ENCODE measurements around the gene ADAT1.

The ADAT1 gene

GRCh38 chr16:75622761-75623605, at the start of gene ADAT1:
ADAT1 (minus strand) TSS chr16:75623281; CDS start chr16:75620799, 2,482 bp downstream.
- peak; percentile 98 for DNase-seq

GRCh38 chr16:75667503-75667902, 44.4 kb upstream of the ADAT1 start:
- no peak for DNase-seq

- no peak for DNase-seq
These were observed 37.7 kb upstream of the ADAT1 start for GRCh38 chr16:75660726-75661302.

GRCh38 chr16:75660321-75660720, 37.2 kb upstream of the ADAT1 start:
- DNase-seq: no peak

GRCh38 chr16:75658175-75658574, 35.1 kb upstream of the ADAT1 start:
- no peak for DNase-seq

- no peak for DNase-seq
These were observed 30.8 kb upstream of the ADAT1 start for GRCh38 chr16:75653922-75654321.

- peak; percentile 87 for DNase-seq
These were observed 25.4 kb upstream of the ADAT1 start for GRCh38 chr16:75648265-75649076.

- peak; percentile 96 for DNase-seq
These were observed 24.6 kb upstream of the ADAT1 start, which contains the start of the genes KARS1 and TERF2IP for GRCh38 chr16:75647492-75648264. KARS1 (minus strand) TSS chr16:75647665; CDS start chr16:75647639, 26 bp downstream. TERF2IP (plus strand) TSS chr16:75647773; CDS start chr16:75647883, 110 bp downstream.

- no peak for DNase-seq
These were observed 24.0 kb upstream of the ADAT1 start for GRCh38 chr16:75647112-75647491.

- DNase-seq: no peak
These were observed 21.3 kb upstream of the ADAT1 start for GRCh38 chr16:75644240-75645012.

- DNase-seq: no peak
These were observed 17.5 kb upstream of the ADAT1 start for GRCh38 chr16:75640598-75640997.

- no peak for DNase-seq
These were observed 12.0 kb upstream of the ADAT1 start for GRCh38 chr16:75635036-75635435.

- no peak for DNase-seq
These were observed 9.8 kb upstream of the ADAT1 start for GRCh38 chr16:75632857-75633256.

GRCh38 chr16:75630052-75630451, 7.0 kb upstream of the ADAT1 start:
- no peak for DNase-seq

- no peak for DNase-seq
These were observed 6.1 kb upstream of the ADAT1 start for GRCh38 chr16:75629132-75629531.

GRCh38 chr16:75628351-75628750, 5.3 kb upstream of the ADAT1 start:
- no peak for DNase-seq

GRCh38 chr16:75627851-75628250, 4.8 kb upstream of the ADAT1 start:
- no peak for DNase-seq

- no peak for DNase-seq
These were observed 3.7 kb upstream of the ADAT1 start for GRCh38 chr16:75626806-75627205.

GRCh38 chr16:75624921-75625334, 1.8 kb upstream of the ADAT1 start:
- DNase-seq: no peak

GRCh38 chr16:75621170-75621477, 2.0 kb downstream of the ADAT1 start:
- no peak for DNase-seq

GRCh38 chr16:75620326-75621169, 2.5 kb downstream of the ADAT1 start:
- DNase-seq: no peak

Measured in left hindlimb (tissue), 1 donor.